Transverse colon (tissue), 4 donors: Measurements from ENCODE around the gene RAPGEF2.

Experiments used
- CTCF ChIP-seq, 5 experiments: fragments of 200-600 bp in 3 of 5; fragments of 450-650 bp in 2 of 5; sonication (generic) in 3 of 5; IDR thresholded peaks; 1 replicate in 2 of 5; 2 replicates in 3 of 5; pipeline ENCODE4 v1.5.1; 2016 to 2017; ENCODE audit warnings: antibody characterized with exemption in 5 of 5, inconsistent platforms in 3 of 5, mild to moderate bottlenecking in 2 of 5, moderate library complexity in 1 of 5
- POLR2AphosphoS5 ChIP-seq, 3 donors: sonication (generic); formaldehyde crosslinking; IDR thresholded peaks; one replicate each; pipeline ENCODE4 v1.6.1; 2016; ENCODE audit warnings: antibody characterized with exemption in 3 of 3

DNA sequence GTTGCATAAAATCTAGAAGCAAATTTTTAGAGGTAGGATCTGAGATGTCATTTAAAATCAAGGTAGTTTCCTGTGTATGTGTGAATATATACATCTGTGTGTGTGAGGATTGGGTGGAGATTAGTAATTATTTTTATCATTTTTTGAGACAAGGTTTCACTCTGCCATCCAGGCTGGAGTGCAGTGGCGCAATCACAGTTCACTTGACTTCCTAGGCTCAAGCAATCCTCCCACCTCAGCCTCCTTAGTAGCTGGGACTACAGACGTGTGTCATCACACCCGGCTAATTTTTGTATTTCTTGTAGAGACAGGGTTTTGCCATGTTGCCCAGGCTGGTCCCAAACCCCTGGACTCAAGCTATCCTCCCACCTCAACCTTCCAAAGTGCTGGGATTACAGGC, 188.3 kb downstream of the RAPGEF2 start:
- no peak for TF ChIP-seq CTCF (IDR thresholded peaks at IDR 0.05)
- TF ChIP-seq POLR2AphosphoS5 (IDR thresholded peaks at IDR 0.05): no peak
